ENCODE results near the gene MAP3K5.
A peak's percentile ranks its signal among the peaks of the same experiment; 100 is the strongest.
"Not testable (repeated sequence)": the region's sequence is repeated elsewhere in the genome, so short reads cannot be mapped to it uniquely, and the experiment has no call there.

MAP3K5 gene

GRCh38 chr6:136772685-136773472, 19.4 kb downstream of the MAP3K5 start:
- no peak for DNase-seq

GRCh38 chr6:136771306-136771705, 21.0 kb downstream of the MAP3K5 start:
- no peak for DNase-seq

GRCh38 chr6:136769759-136770158, 22.5 kb downstream of the MAP3K5 start:
- DNase-seq, result no peak

GRCh38 chr6:136769124-136769523, 23.2 kb downstream of the MAP3K5 start:
- no peak for DNase-seq

GRCh38 chr6:136767570-136768309, 24.5 kb downstream of the MAP3K5 start:
- no peak for DNase-seq

- no peak for DNase-seq
Observed at GRCh38 chr6:136767103-136767502, 25.2 kb downstream of the MAP3K5 start.

- no peak for DNase-seq
Observed at GRCh38 chr6:136766274-136766673, 26.0 kb downstream of the MAP3K5 start.

GRCh38 chr6:136764517-136764993, 27.7 kb downstream of the MAP3K5 start:
- no peak for DNase-seq

- DNase-seq, result no peak
Observed at GRCh38 chr6:136763716-136764516, 28.4 kb downstream of the MAP3K5 start.

- DNase-seq, result no peak
Observed at GRCh38 chr6:136763255-136763654, 29.0 kb downstream of the MAP3K5 start.

- DNase-seq, result no peak
Observed at GRCh38 chr6:136762022-136762975, 30.0 kb downstream of the MAP3K5 start.

- DNase-seq, result no peak
Observed at GRCh38 chr6:136761227-136761922, 30.9 kb downstream of the MAP3K5 start.

GRCh38 chr6:136760781-136761180, 31.5 kb downstream of the MAP3K5 start:
- not testable (repeated sequence) for DNase-seq

- no peak for DNase-seq
Observed at GRCh38 chr6:136757150-136757549, 35.1 kb downstream of the MAP3K5 start.

- DNase-seq, result no peak
Observed at GRCh38 chr6:136754820-136755219, 37.5 kb downstream of the MAP3K5 start.

GRCh38 chr6:136753624-136754023, 38.7 kb downstream of the MAP3K5 start:
- DNase-seq, result peak; percentile 66

GRCh38 chr6:136752554-136752953, 39.7 kb downstream of the MAP3K5 start:
- DNase-seq, result no peak

GRCh38 chr6:136751991-136752390, 40.3 kb downstream of the MAP3K5 start:
- no peak for DNase-seq

- no peak for DNase-seq
Observed at GRCh38 chr6:136751522-136751956, 40.7 kb downstream of the MAP3K5 start.

- no peak for DNase-seq
Observed at GRCh38 chr6:136750696-136751521, 41.4 kb downstream of the MAP3K5 start.

Data from stimulated activated CD4-positive, alpha-beta T cell treated with anti-CD3 and anti-CD28 coated beads, Interleukin-1b, Interleukin-23, amount 100 ng/mL, for 48 hours (primary cell).